Measurements from ENCODE around the gene PLB1.

- no peak for TF ChIP-seq POLR2A (IDR thresholded peaks at IDR 0.05)
- TF ChIP-seq CTCF (IDR thresholded peaks at IDR 0.05): no peak
Measured at GRCh38 chr2:28457237-28457636, 38.6 kb upstream of the PLB1 start.

All from right lobe of liver (tissue), 4 donors.